ENCODE measurements around the gene CCDC197.

The CCDC197 gene

GRCh38 chr14:93977790-93978581 lies 19.1 kb upstream of the CCDC197 start:
- TF ChIP-seq ZFX (IDR thresholded peaks at IDR 0.05; ENCODE audit: borderline replicate concordance): no peak
- TF ChIP-seq CTCF (IDR thresholded peaks at IDR 0.05): no peak
- H3K27ac ChIP-seq: no peak overlapping the region

GRCh38 chr14:93978735-93979134 lies 18.4 kb upstream of the CCDC197 start:
- no peak overlapping the region for H3K27ac ChIP-seq
- TF ChIP-seq CTCF (IDR thresholded peaks at IDR 0.05) (no peak), ZFX (IDR thresholded peaks at IDR 0.05; ENCODE audit: borderline replicate concordance) (no peak)

- no peak overlapping the region for H3K27ac ChIP-seq
Observed at GRCh38 chr14:93980456-93981201, 16.5 kb upstream of the CCDC197 start.

GRCh38 chr14:93981316-93982229 lies 15.5 kb upstream of the CCDC197 start:
- no peak overlapping the region for H3K27ac ChIP-seq
- TF ChIP-seq ZFX (IDR thresholded peaks at IDR 0.05; ENCODE audit: borderline replicate concordance) (no peak), CTCF (IDR thresholded peaks at IDR 0.05) (no peak)

More at GRCh38 chr14:93980456-93981201, 16.5 kb upstream of the CCDC197 start:
- TF ChIP-seq CTCF (IDR thresholded peaks at IDR 0.05) (no peak), ZFX (IDR thresholded peaks at IDR 0.05; ENCODE audit: borderline replicate concordance) (no peak)

GRCh38 chr14:93982230-93983007 lies 14.7 kb upstream of the CCDC197 start:
- no peak overlapping the region for H3K27ac ChIP-seq
- no peak for TF ChIP-seq CTCF (IDR thresholded peaks at IDR 0.05)
- no peak for TF ChIP-seq ZFX (IDR thresholded peaks at IDR 0.05; ENCODE audit: borderline replicate concordance)

GRCh38 chr14:93984070-93984469 lies 13.0 kb upstream of the CCDC197 start:
- no peak for TF ChIP-seq ZFX (IDR thresholded peaks at IDR 0.05; ENCODE audit: borderline replicate concordance)
- TF ChIP-seq CTCF (IDR thresholded peaks at IDR 0.05): no peak
- H3K27ac ChIP-seq: no peak overlapping the region

Measured in 22Rv1 (cell line).